GM12872 (cell line): Measurements from ENCODE around the gene EIF2B2.

Experiments
- CTCF ChIP-seq: IDR thresholded peaks from 3 replicates; pipeline ENCODE4 v1.5.1; 2011; ENCODE audit warnings: low read depth, mild to moderate bottlenecking, low read length, moderate library complexity; ENCODE audit not compliant: insufficient read depth

EIF2B2 gene

GRCh38 chr14:75054421-75054820 lies 51.7 kb downstream of the EIF2B2 start:
- no peak for TF ChIP-seq CTCF

- TF ChIP-seq CTCF = no peak
Observed at GRCh38 chr14:75059642-75060041, 56.9 kb downstream of the EIF2B2 start.

- TF ChIP-seq CTCF = no peak
Observed at GRCh38 chr14:75060420-75060819, 57.7 kb downstream of the EIF2B2 start.
